ENCODE data around the gene BEND6.

BEND6 gene

GRCh38 chr6:56946368-56946767 is 8.5 kb upstream of the BEND6 start:
- no peak overlapping the region for H3K56ac ChIP-seq (ENCODE audit: low read length)
- H3K27me3 ChIP-seq (ENCODE audit: insufficient read depth, low read length, poor library complexity): no peaks in the 10 kb centered on the region
- H2BK120ac ChIP-seq (ENCODE audit: low read depth, low read length): no peak overlapping the region
- H2BK5ac ChIP-seq (ENCODE audit: low read length): no peak overlapping the region
- no peaks in the 10 kb centered on the region for H3K4me1 ChIP-seq (ENCODE audit: control insufficient read depth, low read depth, low read length)
- no peak overlapping the region for H3K18ac ChIP-seq (ENCODE audit: low read length)
- no peak overlapping the region for H3K4me3 ChIP-seq (ENCODE audit: low read length)
- H3K23ac ChIP-seq (ENCODE audit: low read length): no peak overlapping the region
- no CpG with 5 or more reads among the region's 2 CpGs for WGBS (ENCODE audit: extremely low coverage, insufficient coverage, low lambda C conversion rate)
- H3K4ac ChIP-seq (ENCODE audit: low read depth, low read length): no peak overlapping the region
- no peak overlapping the region for H2AK5ac ChIP-seq (ENCODE audit: low read length)
- no peak overlapping the region for H3K9ac ChIP-seq (ENCODE audit: low read length)
- no peak overlapping the region for H4K5ac ChIP-seq (ENCODE audit: low read length)
- no peaks in the 10 kb centered on the region for H3K79me2 ChIP-seq (ENCODE audit: control insufficient read depth, insufficient read depth, low read length)
- H4K8ac ChIP-seq (ENCODE audit: low read depth, low read length): no peak overlapping the region
- no peaks in the 10 kb centered on the region for H3K79me1 ChIP-seq (ENCODE audit: low read length)
- no peak overlapping the region for H3K4me2 ChIP-seq (ENCODE audit: low read length)
- H3K27ac ChIP-seq (ENCODE audit: low read depth, low read length): no peak overlapping the region
- no peaks in the 10 kb centered on the region for H3K36me3 ChIP-seq (ENCODE audit: control insufficient read depth, insufficient read depth, low read length)
- no peak for DNase-seq
- H2BK15ac ChIP-seq (replicated peaks; ENCODE audit: low read depth): no peak overlapping the region

- H3K4ac ChIP-seq (ENCODE audit: low read depth, low read length): no peak overlapping the region
- no peak overlapping the region for H3K4me2 ChIP-seq (ENCODE audit: low read length)
- no peak overlapping the region for H3K27ac ChIP-seq (ENCODE audit: low read depth, low read length)
- H2BK5ac ChIP-seq (ENCODE audit: low read length): no peak overlapping the region
- no peak for DNase-seq
- WGBS (ENCODE audit: extremely low coverage, insufficient coverage, low lambda C conversion rate): no CpG with 5 or more reads among the region's 1 CpG
- H4K8ac ChIP-seq (ENCODE audit: low read depth, low read length): no peak overlapping the region
- no peak overlapping the region for H3K18ac ChIP-seq (ENCODE audit: low read length)
- H2BK120ac ChIP-seq (ENCODE audit: low read depth, low read length): no peak overlapping the region
- no peak overlapping the region for H2AK5ac ChIP-seq (ENCODE audit: low read length)
- H3K23ac ChIP-seq (ENCODE audit: low read length): no peak overlapping the region
- H3K4me3 ChIP-seq (ENCODE audit: low read length): no peak overlapping the region
- no peaks in the 10 kb centered on the region for H3K79me1 ChIP-seq (ENCODE audit: low read length)
- no peak overlapping the region for H3K9ac ChIP-seq (ENCODE audit: low read length)
- H3K27me3 ChIP-seq (ENCODE audit: insufficient read depth, low read length, poor library complexity): no peaks in the 10 kb centered on the region
- no peak overlapping the region for H4K5ac ChIP-seq (ENCODE audit: low read length)
- no peaks in the 10 kb centered on the region for H3K4me1 ChIP-seq (ENCODE audit: control insufficient read depth, low read depth, low read length)
- H3K36me3 ChIP-seq (ENCODE audit: control insufficient read depth, insufficient read depth, low read length): no peaks in the 10 kb centered on the region
- H2BK15ac ChIP-seq (replicated peaks; ENCODE audit: low read depth): no peak overlapping the region
- no peak overlapping the region for H3K56ac ChIP-seq (ENCODE audit: low read length)
- H3K79me2 ChIP-seq (ENCODE audit: control insufficient read depth, insufficient read depth, low read length): peaks cover 1% of the 10 kb centered on the region
Observed at GRCh38 chr6:56947924-56948323, 7.0 kb upstream of the BEND6 start.

GRCh38 chr6:56949265-56949664 is 5.6 kb upstream of the BEND6 start:
- Histone ChIP-seq H3K23ac (ENCODE audit: low read length) (no peak overlapping the region), H3K4ac (ENCODE audit: low read depth, low read length) (no peak overlapping the region), H4K5ac (ENCODE audit: low read length) (no peak overlapping the region), H3K4me3 (ENCODE audit: low read length) (no peak overlapping the region), H3K36me3 (ENCODE audit: control insufficient read depth, insufficient read depth, low read length) (no peaks in the 10 kb centered on the region), H3K18ac (ENCODE audit: low read length) (no peak overlapping the region), H3K27me3 (ENCODE audit: insufficient read depth, low read length, poor library complexity) (no peaks in the 10 kb centered on the region), H3K27ac (ENCODE audit: low read depth, low read length) (no peak overlapping the region), H2AK5ac (ENCODE audit: low read length) (no peak overlapping the region), H3K9ac (ENCODE audit: low read length) (no peak overlapping the region), H2BK5ac (ENCODE audit: low read length) (no peak overlapping the region), H3K4me1 (ENCODE audit: control insufficient read depth, low read depth, low read length) (no peaks in the 10 kb centered on the region), H3K79me2 (ENCODE audit: control insufficient read depth, insufficient read depth, low read length) (peaks cover 1% of the 10 kb centered on the region), H3K79me1 (ENCODE audit: low read length) (no peaks in the 10 kb centered on the region), H4K8ac (ENCODE audit: low read depth, low read length) (no peak overlapping the region), H2BK120ac (ENCODE audit: low read depth, low read length) (no peak overlapping the region), H3K4me2 (ENCODE audit: low read length) (no peak overlapping the region), H2BK15ac (replicated peaks; ENCODE audit: low read depth) (no peak overlapping the region), H3K56ac (ENCODE audit: low read length) (no peak overlapping the region)
- no peak for DNase-seq
- WGBS (ENCODE audit: extremely low coverage, insufficient coverage, low lambda C conversion rate): no CpG with 5 or more reads among the region's 3 CpGs

GRCh38 chr6:56949925-56950495 is 4.9 kb upstream of the BEND6 start:
- H2BK15ac ChIP-seq (replicated peaks; ENCODE audit: low read depth): no peak overlapping the region
- no peak overlapping the region for H3K4me3 ChIP-seq (ENCODE audit: low read length)
- no peaks in the 10 kb centered on the region for H3K36me3 ChIP-seq (ENCODE audit: control insufficient read depth, insufficient read depth, low read length)
- no peaks in the 10 kb centered on the region for H3K4me1 ChIP-seq (ENCODE audit: control insufficient read depth, low read depth, low read length)
- H3K27ac ChIP-seq (ENCODE audit: low read depth, low read length): no peak overlapping the region
- H3K9ac ChIP-seq (ENCODE audit: low read length): no peak overlapping the region
- no peak for DNase-seq
- H3K56ac ChIP-seq (ENCODE audit: low read length): no peak overlapping the region
- H3K4me2 ChIP-seq (ENCODE audit: low read length): no peak overlapping the region
- peaks cover 1% of the 10 kb centered on the region for H3K79me2 ChIP-seq (ENCODE audit: control insufficient read depth, insufficient read depth, low read length)
- no peak overlapping the region for H3K18ac ChIP-seq (ENCODE audit: low read length)
- no peak overlapping the region for H2AK5ac ChIP-seq (ENCODE audit: low read length)
- no CpG with 5 or more reads among the region's 1 CpG for WGBS (ENCODE audit: extremely low coverage, insufficient coverage, low lambda C conversion rate)
- no peak overlapping the region for H3K23ac ChIP-seq (ENCODE audit: low read length)
- H3K27me3 ChIP-seq (ENCODE audit: insufficient read depth, low read length, poor library complexity): no peaks in the 10 kb centered on the region
- no peak overlapping the region for H2BK120ac ChIP-seq (ENCODE audit: low read depth, low read length)
- no peak overlapping the region for H2BK5ac ChIP-seq (ENCODE audit: low read length)
- no peak overlapping the region for H3K4ac ChIP-seq (ENCODE audit: low read depth, low read length)
- no peak overlapping the region for H4K8ac ChIP-seq (ENCODE audit: low read depth, low read length)
- H4K5ac ChIP-seq (ENCODE audit: low read length): no peak overlapping the region
- no peaks in the 10 kb centered on the region for H3K79me1 ChIP-seq (ENCODE audit: low read length)

- no peak overlapping the region for H4K5ac ChIP-seq (ENCODE audit: low read length)
- H3K4me3 ChIP-seq (ENCODE audit: low read length): no peak overlapping the region
- H2AK5ac ChIP-seq (ENCODE audit: low read length): no peak overlapping the region
- no peak overlapping the region for H3K18ac ChIP-seq (ENCODE audit: low read length)
- H3K36me3 ChIP-seq (ENCODE audit: control insufficient read depth, insufficient read depth, low read length): no peaks in the 10 kb centered on the region
- no peak overlapping the region for H2BK15ac ChIP-seq (replicated peaks; ENCODE audit: low read depth)
- H4K8ac ChIP-seq (ENCODE audit: low read depth, low read length): no peak overlapping the region
- H2BK5ac ChIP-seq (ENCODE audit: low read length): no peak overlapping the region
- H3K27ac ChIP-seq (ENCODE audit: low read depth, low read length): no peak overlapping the region
- no peak for DNase-seq
- H2BK120ac ChIP-seq (ENCODE audit: low read depth, low read length): no peak overlapping the region
- no peak overlapping the region for H3K9ac ChIP-seq (ENCODE audit: low read length)
- no CpG with 5 or more reads among the region's 3 CpGs for WGBS (ENCODE audit: extremely low coverage, insufficient coverage, low lambda C conversion rate)
- H3K4ac ChIP-seq (ENCODE audit: low read depth, low read length): no peak overlapping the region
- peaks cover 1% of the 10 kb centered on the region for H3K79me2 ChIP-seq (ENCODE audit: control insufficient read depth, insufficient read depth, low read length)
- no peaks in the 10 kb centered on the region for H3K4me1 ChIP-seq (ENCODE audit: control insufficient read depth, low read depth, low read length)
- no peak overlapping the region for H3K56ac ChIP-seq (ENCODE audit: low read length)
- no peaks in the 10 kb centered on the region for H3K27me3 ChIP-seq (ENCODE audit: insufficient read depth, low read length, poor library complexity)
- no peaks in the 10 kb centered on the region for H3K79me1 ChIP-seq (ENCODE audit: low read length)
- H3K23ac ChIP-seq (ENCODE audit: low read length): no peak overlapping the region
- H3K4me2 ChIP-seq (ENCODE audit: low read length): no peak overlapping the region
Observed at GRCh38 chr6:56951049-56951831, 3.7 kb upstream of the BEND6 start.
